Measurements from ENCODE around the gene PID1. TPM values are rescaled to one million over a fixed set of nuclear protein-coding genes. Genes with fewer than 3 reads are reported as not detected.

The PID1 gene
- total RNA-seq, 1 experiment from 2014 or later = 0.15 TPM

- no peak overlapping the region for H3K4me3 ChIP-seq (replicated peaks in 1 of 2; ENCODE audit: low read depth in 1 of 2, low read length in 2 of 2)
- intact Hi-C loops (cut with micrococcal nuclease) = no loop called here
- ChIA-PET CTCF (no interaction called here), POLR2A (no interaction called here), RAD21 (ENCODE audit: low non-redundant PET in 1 of 2, low total read pairs in 2 of 2, uncharacterized antibody in 2 of 2, unreplicated experiment in 2 of 2) (no interaction called here)
- no peaks in the 10 kb centered on the region for H3K9me3 ChIP-seq (ENCODE audit: control insufficient read depth in 1 of 2, insufficient read depth in 1 of 2, low read depth in 1 of 2, low read length in 2 of 2)
- H3K9me2 ChIP-seq (ENCODE audit: insufficient read depth) = no peaks in the 10 kb centered on the region
- TF ChIP-seq JUND (IDR thresholded peaks at IDR 0.05) (no peak), SP1 (IDR thresholded peaks at IDR 0.05; ENCODE audit: low read depth) (no peak), YY1 (IDR thresholded peaks at IDR 0.05; ENCODE audit: extremely low read depth, insufficient replicate concordance, low read depth, low read length) (no peak), EZH2 (IDR thresholded peaks at IDR 0.05) (no peak), REST (IDR thresholded peaks at IDR 0.05; ENCODE audit: low read depth) (no peak), CEBPB (IDR thresholded peaks at IDR 0.05; ENCODE audit: low read depth) (no peak), TCF7L2 (IDR thresholded peaks at IDR 0.05; ENCODE audit: borderline replicate concordance, extremely low read depth, insufficient read depth, insufficient read length) (no peak), ATF3 (IDR thresholded peaks at IDR 0.05) (no peak), EGR1 (IDR thresholded peaks at IDR 0.05; ENCODE audit: low read depth) (no peak), EZH2phosphoT487 (IDR thresholded peaks at IDR 0.05; ENCODE audit: borderline replicate concordance) (no peak), ZFX (IDR thresholded peaks at IDR 0.05) (no peak), SRF (IDR thresholded peaks at IDR 0.05; ENCODE audit: low read depth) (no peak), RAD21 (IDR thresholded peaks at IDR 0.05; ENCODE audit: low read depth) (no peak)
- DNase-seq (ENCODE audit: low read depth, low spot score) (no peak), ATAC-seq (no peak)
- H2AFZ ChIP-seq (ENCODE audit: low read depth, low read length, poor library complexity, severe bottlenecking) = no peak overlapping the region
- no peaks in the 10 kb centered on the region for H4K20me1 ChIP-seq (ENCODE audit: insufficient read depth)
- H3K4me1 ChIP-seq (ENCODE audit: control insufficient read depth in 1 of 2, insufficient read depth in 2 of 2, low read length in 2 of 2) = no peaks in the 10 kb centered on the region
- no peak overlapping the region for H3K27ac ChIP-seq (ENCODE audit: low read depth, low read length)
- no peaks in the 10 kb centered on the region for H3K36me3 ChIP-seq (ENCODE audit: control insufficient read depth in 1 of 2, insufficient read depth in 2 of 2, low read length in 2 of 2)
- no peaks in the 10 kb centered on the region for H3K79me2 ChIP-seq (ENCODE audit: insufficient read depth, low read length)
- H3K27me3 ChIP-seq (ENCODE audit: insufficient read depth, low read length) = no peaks in the 10 kb centered on the region
- no peak overlapping the region for H3K4me2 ChIP-seq (ENCODE audit: low read length)
- H3K9ac ChIP-seq (ENCODE audit: low read length) = no peak overlapping the region
- no TSS peak for BruUV-seq (replicated peaks)
Observed at GRCh38 chr2:229044581-229044980, 226.5 kb downstream of the PID1 start.

All from HCT116 (cell line).